Parathyroid adenoma (tissue), 2 donors: ENCODE data around the gene KIF5A.
"Not testable (repeated sequence)": the region's sequence is repeated elsewhere in the genome, so short reads cannot be mapped to it uniquely, and the experiment has no call there.

Source experiments
- H2AFZ ChIP-seq: fragments of 300-600 bp; sonication (generic); one replicate; pipeline ENCODE4 v1.7.0; 2017; ENCODE audit warnings: antibody characterized with exemption, mild to moderate bottlenecking
- H3K27ac ChIP-seq: fragments of 300-600 bp; sonication (generic); one replicate; pipeline ENCODE4 v1.7.0; 2017
- H3K27me3 ChIP-seq: fragments of 300-600 bp; sonication (generic); one replicate; pipeline ENCODE4 v1.7.0; 2017; ENCODE audit warnings: low read length; ENCODE audit not compliant: control insufficient read depth, insufficient read depth
- H3K36me3 ChIP-seq: fragments of 300-600 bp; sonication (generic); one replicate; pipeline ENCODE4 v1.7.0; 2017; ENCODE audit warnings: low read length; ENCODE audit not compliant: control insufficient read depth, insufficient read depth
- H3K4me1 ChIP-seq: fragments of 300-600 bp; sonication (generic); one replicate; pipeline ENCODE4 v1.7.0; 2017; ENCODE audit warnings: control low read depth
- H3K4me2 ChIP-seq: fragments of 300-600 bp; sonication (generic); one replicate; pipeline ENCODE4 v1.7.0; 2017; ENCODE audit warnings: low read length
- H3K4me3 ChIP-seq: fragments of 300-600 bp; sonication (generic); one replicate; pipeline ENCODE4 v1.7.0; 2017; ENCODE audit warnings: low read depth, low read length
- H3K79me2 ChIP-seq: fragments of 300-600 bp; sonication (generic); one replicate; pipeline ENCODE4 v1.7.0; 2017; ENCODE audit warnings: control low read depth
- H3K9ac ChIP-seq: fragments of 300-600 bp; sonication (generic); one replicate; pipeline ENCODE4 v1.7.0; 2017; ENCODE audit warnings: mild to moderate bottlenecking
- H3K9me3 ChIP-seq: fragments of 300-600 bp; sonication (generic); one replicate; pipeline ENCODE4 v1.7.0; 2017; ENCODE audit warnings: low read length; ENCODE audit not compliant: control insufficient read depth
- CTCF ChIP-seq: fragments of 300-600 bp; sonication (generic); IDR thresholded peaks from one replicate; pipeline ENCODE4 v1.7.0; 2017; ENCODE audit warnings: antibody characterized with exemption, mild to moderate bottlenecking
- donor health status: primary hyperparathyroidism.

The KIF5A gene

GRCh38 chr12:57511588-57512325 lies 38.1 kb upstream of the KIF5A start:
- H3K4me1 ChIP-seq, result no peaks in the 10 kb centered on the region
- H3K9me3 ChIP-seq, result no peaks in the 10 kb centered on the region
- H3K9ac ChIP-seq, result no peak overlapping the region
- H3K4me2 ChIP-seq, result no peak overlapping the region
- no peak for TF ChIP-seq CTCF
- no peaks in the 10 kb centered on the region for H3K27me3 ChIP-seq
- H2AFZ ChIP-seq, result no peak overlapping the region
- no peaks in the 10 kb centered on the region for H3K36me3 ChIP-seq
- no peaks in the 10 kb centered on the region for H3K79me2 ChIP-seq
- H3K4me3 ChIP-seq, result no peak overlapping the region
- no peak overlapping the region for H3K27ac ChIP-seq

DNA sequence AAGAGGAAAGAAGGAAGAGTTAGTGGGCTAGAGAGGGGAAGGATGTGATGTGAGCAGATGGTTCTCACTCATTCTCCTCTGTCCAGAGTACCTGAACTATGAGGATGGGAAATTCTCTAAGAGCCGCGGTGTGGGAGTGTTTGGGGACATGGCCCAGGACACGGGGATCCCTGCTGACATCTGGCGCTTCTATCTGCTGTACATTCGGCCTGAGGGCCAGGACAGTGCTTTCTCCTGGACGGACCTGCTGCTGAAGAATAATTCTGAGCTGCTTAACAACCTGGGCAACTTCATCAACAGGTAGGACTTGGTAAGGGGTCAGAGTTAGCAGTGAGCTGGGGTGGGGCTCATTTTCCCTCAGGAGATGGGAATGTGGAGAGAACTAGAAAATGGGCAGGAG lies 37.2 kb upstream of the KIF5A start:
- H3K4me3 ChIP-seq, result no peak overlapping the region
- no peak overlapping the region for H3K27ac ChIP-seq

DNA sequence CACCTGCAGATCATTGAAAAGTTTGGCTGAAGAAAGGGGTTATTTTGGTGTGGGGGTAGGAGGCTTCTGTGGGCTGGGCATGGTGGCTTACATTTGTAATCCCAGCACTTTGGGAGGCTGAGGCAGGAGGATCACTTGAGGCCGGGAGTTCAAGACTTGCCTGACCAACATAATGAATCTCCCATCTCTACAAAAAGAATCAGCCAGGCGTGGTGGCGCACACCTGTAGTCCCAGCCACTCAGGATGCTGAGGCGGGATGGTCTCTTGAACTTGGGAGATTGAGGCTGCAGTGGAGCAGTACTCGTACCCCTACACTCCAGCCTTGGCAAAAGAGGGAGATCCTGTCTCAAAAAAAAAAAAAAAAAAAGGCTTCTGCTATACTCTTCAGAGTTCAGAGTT lies 36.6 kb upstream of the KIF5A start:
- H3K4me3 ChIP-seq, result no peak overlapping the region
- peaks cover 4% of the 10 kb centered on the region for H3K4me1 ChIP-seq
- H2AFZ ChIP-seq, result no peak overlapping the region
- H3K4me2 ChIP-seq, result no peak overlapping the region
- H3K36me3 ChIP-seq, result no peaks in the 10 kb centered on the region
- no peaks in the 10 kb centered on the region for H3K9me3 ChIP-seq
- H3K79me2 ChIP-seq, result peaks cover 3% of the 10 kb centered on the region
- no peak overlapping the region for H3K9ac ChIP-seq
- no peak overlapping the region for H3K27ac ChIP-seq
- H3K27me3 ChIP-seq, result no peaks in the 10 kb centered on the region
- TF ChIP-seq CTCF, result no peak

More for the DNA sequence above, 37.2 kb upstream of the KIF5A start:
- no peaks in the 10 kb centered on the region for H3K79me2 ChIP-seq
- no peak overlapping the region for H3K4me2 ChIP-seq
- H3K27me3 ChIP-seq, result no peaks in the 10 kb centered on the region
- H3K36me3 ChIP-seq, result no peaks in the 10 kb centered on the region
- no peaks in the 10 kb centered on the region for H3K9me3 ChIP-seq
- no peaks in the 10 kb centered on the region for H3K4me1 ChIP-seq
- no peak overlapping the region for H3K9ac ChIP-seq
- no peak overlapping the region for H2AFZ ChIP-seq
- no peak for TF ChIP-seq CTCF

DNA sequence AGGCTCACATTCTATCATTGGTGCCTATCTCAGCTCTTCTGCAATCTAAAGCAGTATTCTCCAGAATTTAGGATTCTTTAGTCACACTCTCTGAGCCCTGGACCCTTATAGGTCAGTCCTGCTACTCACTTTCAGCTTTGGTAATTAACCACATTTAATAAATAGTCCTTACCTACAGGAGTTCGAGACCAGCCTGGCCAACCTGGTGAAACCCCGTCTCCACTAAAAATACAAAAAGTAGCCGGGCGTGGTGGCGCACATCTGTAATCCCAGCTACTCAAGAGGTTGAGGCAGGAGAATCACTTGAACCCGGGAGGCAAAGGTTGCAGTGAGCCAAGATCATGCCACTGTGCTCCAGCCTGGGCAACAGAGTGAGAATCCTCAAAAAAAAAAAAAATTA lies 36.2 kb upstream of the KIF5A start:
- not testable (repeated sequence) for H3K4me1 ChIP-seq, H3K9me3 ChIP-seq, H3K27ac ChIP-seq, H3K9ac ChIP-seq, H3K27me3 ChIP-seq, H3K4me2 ChIP-seq, H3K79me2 ChIP-seq, H3K4me3 ChIP-seq, H3K36me3 ChIP-seq, H2AFZ ChIP-seq

DNA sequence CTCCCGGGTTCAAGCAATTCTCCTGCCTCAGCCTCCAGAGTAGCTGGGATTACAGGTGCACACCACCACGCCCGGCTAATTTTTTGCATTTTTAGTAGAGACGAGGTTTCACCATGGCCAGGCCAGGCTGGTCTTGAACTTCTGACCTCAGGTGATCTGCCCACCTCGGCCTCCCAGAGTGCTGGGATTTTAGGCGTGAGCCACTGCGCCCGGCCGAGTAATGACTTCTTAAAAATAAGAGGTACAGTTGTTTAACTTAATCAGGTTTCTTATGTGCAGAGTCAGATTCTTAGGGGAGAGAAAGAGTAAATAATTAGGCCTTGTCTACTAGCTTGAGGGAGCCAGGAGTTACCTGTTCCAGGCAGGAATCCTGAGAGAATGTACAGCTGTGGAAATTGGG lies 35.6 kb upstream of the KIF5A start:
- not testable (repeated sequence) for H3K9ac ChIP-seq, H3K27ac ChIP-seq, H3K27me3 ChIP-seq, H3K4me2 ChIP-seq, H3K36me3 ChIP-seq, H2AFZ ChIP-seq, H3K9me3 ChIP-seq, H3K4me3 ChIP-seq
- H3K79me2 ChIP-seq, result peaks cover 12% of the 10 kb centered on the region
- H3K4me1 ChIP-seq, result peaks cover 12% of the 10 kb centered on the region
